Body of pancreas (tissue), 4 donors: Measurements from ENCODE around the gene NCOR2. TPM values are rescaled to one million over a fixed set of nuclear protein-coding genes. Genes with fewer than 3 reads are reported as not detected.

ENCODE experiments used
- ATAC-seq: fragments of 150-250 bp; one replicate; pipeline ENCODE4 v1.9.1; 2016
- DNase-seq, 4 donors: peaks; one replicate each; pipeline ENCODE4 v3.0.0-alpha.2; 2019
- H3K27ac ChIP-seq, 4 donors: fragments of 200-600 bp; sonication (generic); 1 replicate in 3 of 4; 2 replicates in 1 of 4; pipeline versions ENCODE4 v1.5.1 to v1.6.1; 2016 to 2019; ENCODE audit warnings: mild to moderate bottlenecking in 1 of 4, mixed read lengths in 1 of 4, moderate library complexity in 1 of 4
- H3K27me3 ChIP-seq, 2 donors: fragments of 200-600 bp; sonication (generic); one replicate each; pipeline ENCODE4 v1.6.0; 2016; ENCODE audit warnings: mild to moderate bottlenecking in 1 of 2
- H3K36me3 ChIP-seq, 2 donors: fragments of 200-600 bp; sonication (generic); replicated peaks in 1 of 2; 2 replicates each; pipeline ENCODE4 v1.5.1; 2016; ENCODE audit warnings: low read depth in 2 of 2; ENCODE audit not compliant: insufficient read depth in 1 of 2
- H3K4me1 ChIP-seq: fragments of 200-600 bp; sonication (generic); one replicate; pipeline ENCODE4 v1.6.0; 2016
- H3K4me3 ChIP-seq, 2 donors: fragments of 200-600 bp; sonication (generic); 1 replicate in 1 of 2; 2 replicates in 1 of 2; pipeline ENCODE4 v1.5.1; 2016 to 2019
- H3K9me3 ChIP-seq, 3 donors: fragments of 200-600 bp; sonication (generic); 1 replicate in 2 of 3; 2 replicates in 1 of 3; pipeline ENCODE4 v1.5.1; 2016
- CTCF ChIP-seq, 7 experiments: fragments of 450-650 bp in 4 of 7; fragments of 200-600 bp in 3 of 7; sonication (generic) in 3 of 7; IDR thresholded peaks; one replicate each; pipeline ENCODE4 v1.5.1; 2016 to 2019; ENCODE audit warnings: antibody characterized with exemption in 7 of 7
- POLR2A ChIP-seq, 3 donors: fragments of 450-650 bp; IDR thresholded peaks; one replicate each; pipeline ENCODE4 v1.6.1; 2016; ENCODE audit warnings: antibody characterized with exemption in 3 of 3, mild to moderate bottlenecking in 2 of 3
- WGBS, 2 donors: methylation state at CpG; one replicate each; pipeline ENCODE4 v1.1.5; 2017; 5-methylcytosine and 5-hydroxymethylcytosine counted together
- intact Hi-C: fragments of 100-400 bp; cut with DNase I; formaldehyde crosslinking; loops from one replicate; pipeline ENCODE4 v1.15.1; 2023
- total RNA-seq, 2 donors: library from RNA; depleted of rRNA; stranded (reverse); fragments of >200 nt; gene quantifications; one replicate each; pipeline ENCODE4 v1.1.0, GENCODE V29; 2016

NCOR2 gene
- total RNA-seq, 2 donors from 2014 or later: 53.7 to 397 TPM

DNA sequence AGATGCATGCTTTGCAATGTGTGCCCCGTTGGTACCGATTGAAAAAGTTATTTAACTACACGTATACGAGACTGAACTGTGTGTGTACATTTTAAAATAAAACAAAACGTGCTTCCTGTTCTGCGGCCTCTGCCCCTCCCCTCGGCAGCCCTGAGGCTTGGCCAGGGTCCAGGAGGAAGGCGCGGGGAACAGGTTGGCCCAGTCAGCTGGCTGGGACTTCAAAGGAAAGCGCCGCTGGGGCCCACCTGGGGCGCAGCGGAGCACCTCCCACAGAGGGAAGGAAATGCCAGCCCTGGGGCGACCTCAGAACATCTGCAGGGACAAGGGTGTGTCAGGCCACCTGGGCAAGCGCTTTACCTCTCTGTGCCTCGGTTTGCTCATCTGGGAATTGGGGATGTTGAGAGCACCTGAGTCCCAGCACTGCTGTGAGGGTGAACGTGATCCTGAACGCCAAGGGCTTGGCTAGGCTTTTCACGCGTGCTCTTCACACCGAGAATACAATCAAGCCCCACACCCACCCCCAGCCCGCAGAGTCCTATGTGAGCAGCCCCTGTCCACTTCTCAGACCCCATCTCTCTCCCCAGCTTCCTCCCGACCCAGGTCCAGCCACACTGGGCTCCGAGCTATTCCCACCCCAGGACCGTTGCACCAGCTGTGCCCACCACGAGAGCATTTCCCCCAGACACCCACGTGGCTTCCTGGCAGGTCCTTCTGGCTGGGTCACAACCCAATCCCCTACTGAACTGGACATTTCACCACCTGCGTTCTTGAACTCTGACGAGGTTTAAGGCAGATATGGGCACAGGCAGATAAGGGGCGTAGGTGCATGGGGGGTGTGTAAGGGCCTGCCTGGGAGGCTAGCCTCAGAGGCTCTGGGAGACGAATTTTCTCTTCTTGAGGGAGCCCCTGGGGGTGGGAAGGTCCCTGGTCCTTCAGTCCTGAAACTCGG is 41.9 kb upstream of the NCOR2 start:
- H3K4me3 ChIP-seq: no peak overlapping the region
- peak overlapping the region; percentile 56 to 83 (median 68) for H3K27ac ChIP-seq
- no peaks in the 10 kb centered on the region for H3K36me3 ChIP-seq
- WGBS, 2 donors: 12 to 13% methylated on average over 14 to 32 of the region's 32 CpGs
- intact Hi-C loops: no loop called here
- TF ChIP-seq CTCF (IDR thresholded peaks at IDR 0.05): no peak
- no peak for TF ChIP-seq POLR2A (IDR thresholded peaks at IDR 0.05)
- peak; percentile 96 to 98 (median 96) for DNase-seq
- ATAC-seq: peak; percentile 91
- H3K27me3 ChIP-seq: no peaks in the 10 kb centered on the region
- H3K4me1 ChIP-seq: peaks cover 19% of the 10 kb centered on the region
- H3K9me3 ChIP-seq: no peaks in the 10 kb centered on the region

GRCh38 chr12:124608450-124608870 is 41.0 kb upstream of the NCOR2 start:
- intact Hi-C loops: no loop called here
- Histone ChIP-seq H3K4me1 (peaks cover 19% of the 10 kb centered on the region), H3K9me3 (no peaks in the 10 kb centered on the region), H3K27ac (peak overlapping the region; percentile 56 to 83 (median 68)), H3K36me3 (no peaks in the 10 kb centered on the region), H3K4me3 (no peak overlapping the region), H3K27me3 (no peaks in the 10 kb centered on the region)
- DNase-seq (peak in 1 of 4 donors; percentile 36), ATAC-seq (no peak)
- no peak for TF ChIP-seq CTCF (IDR thresholded peaks at IDR 0.05)
- no peak for TF ChIP-seq POLR2A (IDR thresholded peaks at IDR 0.05)
- 30 to 37% methylated on average over 10 of the region's 10 CpGs for WGBS, 2 donors

DNA sequence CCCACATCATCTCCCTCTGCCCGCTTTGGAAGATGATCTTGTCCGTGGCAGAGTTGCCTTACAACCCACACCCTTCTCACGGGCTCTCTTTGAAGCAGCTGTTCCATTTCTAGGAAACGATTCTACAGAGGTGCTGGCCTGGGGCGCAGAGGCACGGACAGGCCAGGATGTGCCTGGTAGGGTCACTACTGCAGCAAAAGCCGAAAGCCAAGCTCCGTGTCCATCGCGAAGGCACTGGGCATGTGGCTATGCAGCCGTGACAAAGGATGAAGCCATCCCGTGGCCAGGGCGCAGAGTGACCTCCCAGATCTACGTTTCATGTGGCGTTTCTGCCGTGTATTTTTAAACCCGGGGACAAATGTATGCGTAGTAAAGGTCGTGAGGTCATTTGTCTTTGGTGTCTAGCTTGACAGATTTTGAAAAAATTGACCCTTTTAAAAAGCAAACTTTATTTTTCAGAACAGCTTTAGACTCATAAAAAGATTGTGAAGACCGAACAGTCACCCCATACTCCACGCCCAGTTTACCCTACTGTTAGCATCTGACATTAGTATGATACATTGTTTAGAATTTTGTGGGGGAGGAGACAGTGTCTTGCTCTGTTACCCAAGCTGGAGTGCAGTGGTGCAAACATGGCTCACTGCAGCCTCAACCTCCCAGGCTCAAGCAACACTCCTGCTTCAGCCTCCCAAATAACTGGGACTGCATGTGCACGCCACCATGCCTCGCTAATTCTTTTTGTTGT is 40.4 kb upstream of the NCOR2 start:
- H3K4me3 ChIP-seq: no peak overlapping the region
- DNase-seq (no peak), ATAC-seq (no peak)
- H3K9me3 ChIP-seq: no peaks in the 10 kb centered on the region
- 90 to 92% methylated on average over 23 of the region's 23 CpGs for WGBS, 2 donors
- H3K36me3 ChIP-seq: no peaks in the 10 kb centered on the region
- H3K27me3 ChIP-seq: no peaks in the 10 kb centered on the region
- intact Hi-C loops: no loop called here
- peak overlapping the region in 3 of 4 donors; percentile 65 to 83 (median 72) for H3K27ac ChIP-seq
- TF ChIP-seq POLR2A (IDR thresholded peaks at IDR 0.05) (no peak), CTCF (IDR thresholded peaks at IDR 0.05) (no peak)
- peaks cover 19% of the 10 kb centered on the region for H3K4me1 ChIP-seq

GRCh38 chr12:124605883-124606774 is 38.7 kb upstream of the NCOR2 start:
- intact Hi-C loops: no loop called here
- no peak for ATAC-seq
- Histone ChIP-seq H3K9me3 (no peaks in the 10 kb centered on the region), H3K4me1 (peaks cover 19% of the 10 kb centered on the region), H3K27ac (no peak overlapping the region), H3K27me3 (no peaks in the 10 kb centered on the region), H3K4me3 (no peak overlapping the region), H3K36me3 (no peaks in the 10 kb centered on the region)
- 73 to 79% methylated on average over 22 of the region's 22 CpGs for WGBS, 2 donors
- TF ChIP-seq POLR2A (IDR thresholded peaks at IDR 0.05) (no peak), CTCF (IDR thresholded peaks at IDR 0.05) (no peak)
- no peak for DNase-seq
